NCI-H526 (cell line): Measurements from ENCODE around the gene PTGS2.
A peak's percentile ranks its signal among the peaks of the same experiment; 100 is the strongest.
"Not testable (repeated sequence)": the region's sequence is repeated elsewhere in the genome, so short reads cannot be mapped to it uniquely, and the experiment has no call there.

Source experiments
- DNase-seq, 2 experiments: peaks; one replicate each; lab custom pipeline; 2025; lab: John Stamatoyannopoulos, UW

The PTGS2 gene

GRCh38 chr1:186670297-186671135 lies 9.7 kb downstream of the PTGS2 start:
- no peak for DNase-seq

- DNase-seq, result not testable (repeated sequence)
Observed at GRCh38 chr1:186669784-186670183, 10.4 kb downstream of the PTGS2 start.

GRCh38 chr1:186664217-186664616 lies 16.0 kb downstream of the PTGS2 start:
- not testable (repeated sequence) for DNase-seq

GRCh38 chr1:186662752-186663151 lies 17.5 kb downstream of the PTGS2 start:
- no peak for DNase-seq

- no peak for DNase-seq
Observed at GRCh38 chr1:186659890-186660341, 20.3 kb downstream of the PTGS2 start.

GRCh38 chr1:186658999-186659398 lies 21.2 kb downstream of the PTGS2 start:
- DNase-seq, result no peak

GRCh38 chr1:186657481-186657880 lies 22.7 kb downstream of the PTGS2 start:
- no peak for DNase-seq

- DNase-seq, result no peak
Observed at GRCh38 chr1:186655876-186656275, 24.3 kb downstream of the PTGS2 start.

- no peak for DNase-seq
Observed at GRCh38 chr1:186654741-186655140, 25.5 kb downstream of the PTGS2 start.

- no peak for DNase-seq
Observed at GRCh38 chr1:186653312-186653711, 26.9 kb downstream of the PTGS2 start.

- DNase-seq, result peak; percentile 95 to 96
Observed at GRCh38 chr1:186648613-186649012, 31.6 kb downstream of the PTGS2 start.

GRCh38 chr1:186647985-186648384 lies 32.2 kb downstream of the PTGS2 start:
- not testable (repeated sequence) for DNase-seq

GRCh38 chr1:186643614-186644013 lies 36.6 kb downstream of the PTGS2 start:
- DNase-seq, result no peak

- peak in 1 of 2 experiments; percentile 44 for DNase-seq
Observed at GRCh38 chr1:186637567-186637966, 42.7 kb downstream of the PTGS2 start.

GRCh38 chr1:186636786-186637185 lies 43.4 kb downstream of the PTGS2 start:
- DNase-seq, result no peak

- no peak for DNase-seq
Observed at GRCh38 chr1:186634511-186634910, 45.7 kb downstream of the PTGS2 start.

- no peak for DNase-seq
Observed at GRCh38 chr1:186633116-186633515, 47.1 kb downstream of the PTGS2 start.

- DNase-seq, result no peak
Observed at GRCh38 chr1:186629341-186629740, 50.9 kb downstream of the PTGS2 start.

GRCh38 chr1:186628910-186629309 lies 51.3 kb downstream of the PTGS2 start:
- DNase-seq, result no peak

GRCh38 chr1:186627019-186627418 lies 53.2 kb downstream of the PTGS2 start:
- no peak for DNase-seq

GRCh38 chr1:186626356-186626932 lies 53.8 kb downstream of the PTGS2 start:
- no peak for DNase-seq

GRCh38 chr1:186623551-186623950 lies 56.7 kb downstream of the PTGS2 start:
- no peak for DNase-seq
